AG09319 (cell line): Measurements from ENCODE around the gene NPR1.

Experiments
- DNase-seq: peaks from one replicate; pipeline ENCODE4 v3.0.0-alpha.2; 2010; ENCODE audit warnings: low read depth; ENCODE audit errors: extremely low read depth
- TF ChIP-seq, protein P1 (sequence below): IDR thresholded peaks from 2 replicates; pipeline ENCODE4 v1.5.1; 2011; ENCODE audit warnings: low read depth, mild to moderate bottlenecking, inconsistent platforms, low read length, moderate library complexity

The NPR1 gene

DNA sequence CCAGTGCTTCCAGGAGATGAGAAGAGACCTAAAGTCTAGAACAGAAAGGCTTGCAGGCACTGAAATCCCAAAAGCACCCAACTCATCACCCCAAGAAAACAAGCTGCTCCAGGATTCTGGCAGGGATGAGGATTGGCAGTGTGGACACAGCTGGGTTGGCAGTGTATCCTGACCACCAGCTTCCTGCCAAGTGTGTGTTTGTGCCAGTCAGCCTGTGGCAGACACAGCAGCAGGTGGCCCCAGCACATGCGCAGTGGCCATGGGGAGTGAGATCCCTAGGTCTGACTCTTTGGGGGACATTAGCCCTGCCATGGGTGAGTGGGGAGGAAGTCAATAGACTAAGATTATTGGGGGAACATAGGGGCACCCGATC, 28.6 kb upstream of the NPR1 start:
- no peak for DNase-seq
- TF ChIP-seq, protein P1, sequence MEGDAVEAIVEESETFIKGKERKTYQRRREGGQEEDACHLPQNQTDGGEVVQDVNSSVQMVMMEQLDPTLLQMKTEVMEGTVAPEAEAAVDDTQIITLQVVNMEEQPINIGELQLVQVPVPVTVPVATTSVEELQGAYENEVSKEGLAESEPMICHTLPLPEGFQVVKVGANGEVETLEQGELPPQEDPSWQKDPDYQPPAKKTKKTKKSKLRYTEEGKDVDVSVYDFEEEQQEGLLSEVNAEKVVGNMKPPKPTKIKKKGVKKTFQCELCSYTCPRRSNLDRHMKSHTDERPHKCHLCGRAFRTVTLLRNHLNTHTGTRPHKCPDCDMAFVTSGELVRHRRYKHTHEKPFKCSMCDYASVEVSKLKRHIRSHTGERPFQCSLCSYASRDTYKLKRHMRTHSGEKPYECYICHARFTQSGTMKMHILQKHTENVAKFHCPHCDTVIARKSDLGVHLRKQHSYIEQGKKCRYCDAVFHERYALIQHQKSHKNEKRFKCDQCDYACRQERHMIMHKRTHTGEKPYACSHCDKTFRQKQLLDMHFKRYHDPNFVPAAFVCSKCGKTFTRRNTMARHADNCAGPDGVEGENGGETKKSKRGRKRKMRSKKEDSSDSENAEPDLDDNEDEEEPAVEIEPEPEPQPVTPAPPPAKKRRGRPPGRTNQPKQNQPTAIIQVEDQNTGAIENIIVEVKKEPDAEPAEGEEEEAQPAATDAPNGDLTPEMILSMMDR: no peak

DNA sequence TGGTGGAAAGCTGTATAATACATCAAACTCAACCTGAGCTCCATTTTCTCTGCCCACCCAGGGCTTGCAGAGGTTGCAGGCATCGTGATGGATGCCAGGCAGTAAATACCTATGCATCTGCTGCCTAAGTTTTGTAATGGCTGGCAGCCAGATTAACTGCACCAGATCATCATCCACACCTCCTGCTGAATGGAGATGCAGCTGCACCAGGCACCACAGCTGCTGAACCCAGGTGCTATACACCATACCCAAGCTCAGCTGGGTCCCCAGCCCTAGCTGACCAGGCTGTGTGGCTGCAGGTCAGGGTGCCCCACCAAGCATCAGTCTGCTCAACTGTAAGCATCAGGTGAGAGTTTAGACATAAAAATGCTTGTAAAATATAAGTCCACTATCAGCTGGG, 26.7 kb upstream of the NPR1 start:
- DNase-seq: no peak
- TF ChIP-seq, protein P1: no peak

DNA sequence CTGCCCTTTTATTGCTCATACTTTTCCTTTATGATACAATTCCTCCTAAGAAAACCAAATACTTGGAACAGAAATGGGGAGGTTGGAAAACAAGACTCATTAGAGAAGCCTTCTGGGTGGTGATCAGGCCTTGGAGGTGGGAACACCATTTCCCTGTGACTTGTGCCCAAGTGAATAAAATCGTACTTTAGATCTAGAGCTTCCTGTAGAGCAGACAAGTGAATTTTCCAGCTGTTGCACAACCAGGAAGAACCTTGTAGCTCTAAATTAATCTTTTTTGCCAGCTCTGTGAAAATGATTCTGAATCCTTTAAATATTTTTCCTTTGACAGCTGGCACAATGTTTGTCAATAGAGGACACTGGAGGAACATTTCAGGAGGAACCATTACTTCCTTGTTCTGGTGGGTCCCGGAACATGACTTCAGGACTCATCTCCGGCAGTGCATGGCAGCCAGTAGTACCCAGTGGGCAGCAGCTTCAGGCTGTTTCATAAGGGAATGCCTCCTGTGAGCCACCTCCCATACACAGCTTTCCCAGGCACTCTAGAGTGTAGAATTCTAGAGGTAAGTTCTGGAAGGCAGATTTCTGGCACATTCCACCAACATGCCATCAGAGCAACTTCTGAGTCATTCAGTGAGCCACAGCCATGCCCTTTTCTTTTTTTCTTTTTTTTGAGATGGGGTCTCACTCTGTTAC, 25.5 kb upstream of the NPR1 start:
- DNase-seq: no peak
- TF ChIP-seq, protein P1: no peak

DNA sequence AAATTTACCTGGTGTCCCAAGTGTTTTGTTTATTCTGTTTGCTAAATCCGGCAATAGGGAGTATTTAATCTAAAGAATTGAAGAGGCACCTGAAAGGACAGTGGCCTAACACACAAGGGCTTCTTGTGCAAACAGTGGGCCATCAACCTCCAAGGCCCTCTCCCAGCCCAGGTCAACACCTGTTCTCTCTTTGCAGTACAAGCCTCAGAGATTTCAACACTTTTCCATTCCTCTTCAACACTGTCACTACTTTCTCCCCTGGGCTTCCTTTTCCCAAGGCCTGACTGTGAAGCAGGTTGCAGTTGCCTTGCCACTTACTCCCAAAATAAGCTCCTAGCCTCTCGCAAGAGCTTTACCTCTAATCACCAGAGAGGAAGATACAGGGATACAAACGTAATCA, 23.2 kb upstream of the NPR1 start:
- TF ChIP-seq, protein P1: no peak
- no peak for DNase-seq

DNA sequence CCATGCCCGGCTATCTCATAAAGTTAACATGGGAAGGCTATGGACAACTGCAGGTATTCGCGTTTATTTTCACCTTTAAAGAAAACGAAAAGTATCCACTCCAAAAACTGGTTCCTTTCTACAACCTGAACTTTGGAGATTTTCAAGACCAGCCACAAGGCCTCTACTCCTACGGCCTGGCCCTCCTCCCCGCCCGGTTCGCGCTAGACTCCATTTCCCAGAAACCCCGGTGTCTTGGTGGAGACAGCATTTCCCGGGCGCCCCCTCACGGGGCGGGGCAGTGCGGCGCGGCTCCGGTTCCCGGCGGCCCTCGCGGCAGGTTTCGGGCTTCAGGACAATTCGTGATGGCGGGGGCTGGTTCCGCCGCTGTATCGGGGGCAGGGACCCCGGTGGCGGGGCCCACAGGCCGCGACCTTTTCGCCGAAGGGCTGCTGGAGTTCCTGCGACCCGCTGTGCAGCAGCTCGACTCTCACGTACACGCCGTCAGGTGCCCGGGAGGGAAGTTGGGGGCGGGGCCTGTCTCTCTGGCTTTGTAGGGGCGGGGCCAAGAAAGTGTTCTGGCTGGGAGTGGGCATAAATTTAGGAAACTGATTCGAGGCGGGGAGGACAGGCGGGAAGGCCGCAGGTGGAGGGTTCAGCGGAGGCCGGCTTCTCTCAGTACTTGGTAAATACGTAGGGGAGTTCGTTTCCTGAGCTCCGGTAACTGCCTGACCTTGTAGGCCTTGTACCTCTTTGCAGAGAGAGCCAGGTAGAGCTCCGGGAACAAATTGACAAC, 19.9 kb upstream of the NPR1 start, which contains the start of gene SNAPIN:
Gene SNAPIN, plus strand, starts transcription at position 304 of the 775 bp plus-strand sequence. Its CDS starts 41 bp downstream, at position 345.
- TF ChIP-seq, protein P1: peak; percentile 10
- DNase-seq: peak; percentile 54

DNA sequence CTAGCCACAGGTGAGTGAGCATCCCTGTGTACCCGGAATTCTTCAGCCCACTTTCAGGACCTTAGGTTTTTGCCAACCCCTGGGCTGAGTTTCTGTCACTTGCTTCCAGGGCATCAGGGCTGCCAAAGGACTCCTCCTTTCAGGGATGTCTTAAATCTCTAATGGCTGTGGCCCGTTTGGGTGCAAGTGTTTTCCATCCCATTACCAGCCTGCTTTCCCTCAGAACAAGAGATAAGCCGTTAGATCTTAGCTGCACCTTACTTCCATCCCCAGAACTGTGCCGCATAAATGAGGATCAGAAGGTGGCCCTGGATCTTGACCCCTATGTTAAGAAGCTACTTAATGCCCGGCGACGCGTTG, 19.3 kb upstream of the NPR1 start:
- TF ChIP-seq, protein P1: no peak
- no peak for DNase-seq

DNA sequence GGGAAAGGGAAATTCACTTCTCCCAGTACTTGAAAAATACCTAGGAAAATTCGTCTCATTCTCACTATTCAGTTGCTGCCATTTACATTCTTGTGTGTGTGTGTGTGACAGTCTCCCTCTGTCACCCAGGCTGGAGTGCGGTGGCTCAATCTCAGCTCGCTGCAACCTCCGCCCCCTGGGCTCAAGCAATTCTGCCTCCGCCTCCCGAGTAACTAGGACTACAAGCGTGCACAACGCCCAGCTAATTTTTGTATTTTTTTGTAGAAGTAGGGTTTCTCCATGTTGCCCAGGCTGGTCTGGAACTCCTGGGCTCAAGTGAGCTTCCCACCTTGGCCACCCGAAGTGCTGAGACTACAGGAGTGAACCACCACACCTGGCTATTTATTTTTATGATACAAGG, 18.8 kb upstream of the NPR1 start:
- no peak for DNase-seq
- TF ChIP-seq, protein P1: no peak
